Glutamatergic neuron (in vitro differentiated cells): ENCODE results near the gene PARVB. TPM values are rescaled to one million over a fixed set of nuclear protein-coding genes. Genes with fewer than 3 reads are reported as not detected.

Source experiments
- DNase-seq: peaks from one replicate; pipeline ENCODE4 v3.0.0; 2022
- H3K27ac Mint-ChIP-seq: one replicate; pipeline ENCODE4 v1.8.0; 2020; ENCODE audit warnings: mild to moderate bottlenecking, mixed read lengths, inconsistent platforms; ENCODE audit not compliant: unreplicated experiment
- H3K27me3 Mint-ChIP-seq: one replicate; pipeline ENCODE4 v1.8.0; 2020; ENCODE audit warnings: mild to moderate bottlenecking, moderate library complexity, mixed read lengths, inconsistent platforms; ENCODE audit not compliant: unreplicated experiment
- H3K36me3 Mint-ChIP-seq: one replicate; pipeline ENCODE4 v1.8.0; 2020; ENCODE audit warnings: mild to moderate bottlenecking, mixed read lengths, inconsistent platforms; ENCODE audit not compliant: unreplicated experiment
- H3K4me1 Mint-ChIP-seq: one replicate; pipeline ENCODE4 v1.8.0; 2020; ENCODE audit warnings: mild to moderate bottlenecking, low read depth, mixed read lengths, inconsistent platforms; ENCODE audit not compliant: unreplicated experiment
- H3K4me3 Mint-ChIP-seq: one replicate; pipeline ENCODE4 v1.8.0; 2020; ENCODE audit warnings: mild to moderate bottlenecking, mixed read lengths, inconsistent platforms; ENCODE audit not compliant: unreplicated experiment
- H3K9me3 Mint-ChIP-seq: one replicate; pipeline ENCODE4 v1.8.0; 2020; ENCODE audit warnings: mild to moderate bottlenecking, moderate library complexity, mixed read lengths, inconsistent platforms; ENCODE audit not compliant: unreplicated experiment
- CTCF ChIP-seq: fragments of 200-600 bp; sonication (generic); IDR thresholded peaks from one replicate; pipeline ENCODE4 v1.5.0; 2021; ENCODE audit not compliant: partially characterized antibody, unreplicated experiment
- total RNA-seq: library from RNA; stranded (reverse); fragmentation: NEBNext Ultra II Directional; extraction: Animal tissue kit (Norgen Biotek cat#: 25700); gene quantifications from one replicate; pipeline ENCODE4 v1.2.1, GENCODE V29; 2021; ENCODE audit not compliant: unreplicated experiment

PARVB gene
- total RNA-seq, 1 donor from 2014 or later: 7.7 TPM

GRCh38 chr22:44196731-44197131 lies 172.6 kb downstream of the PARVB start:
- H3K4me1 Mint-ChIP-seq: peaks cover 2% of the 10 kb centered on the region
- H3K27me3 Mint-ChIP-seq: no peaks in the 10 kb centered on the region
- H3K36me3 Mint-ChIP-seq: no peaks in the 10 kb centered on the region
- no peak for TF ChIP-seq CTCF
- no peak for DNase-seq
- peaks cover 6% of the 10 kb centered on the region for H3K9me3 Mint-ChIP-seq
- H3K4me3 Mint-ChIP-seq: no peak overlapping the region
- H3K27ac Mint-ChIP-seq: no peak overlapping the region

- Mint-ChIP-seq H3K36me3 (no peaks in the 10 kb centered on the region), H3K4me1 (peaks cover 2% of the 10 kb centered on the region), H3K4me3 (no peak overlapping the region), H3K27ac (no peak overlapping the region), H3K27me3 (no peaks in the 10 kb centered on the region), H3K9me3 (peaks cover 6% of the 10 kb centered on the region)
- no peak for TF ChIP-seq CTCF
- DNase-seq: no peak
Observed at GRCh38 chr22:44197271-44197670, 173.2 kb downstream of the PARVB start.

GRCh38 chr22:44199164-44199563 lies 175.1 kb downstream of the PARVB start:
- Mint-ChIP-seq H3K27me3 (peaks cover 2% of the 10 kb centered on the region), H3K36me3 (no peaks in the 10 kb centered on the region), H3K27ac (no peak overlapping the region), H3K4me1 (peaks cover 8% of the 10 kb centered on the region), H3K4me3 (no peak overlapping the region), H3K9me3 (peaks cover 13% of the 10 kb centered on the region)
- DNase-seq: no peak
- no peak for TF ChIP-seq CTCF

- DNase-seq: no peak
- H3K4me1 Mint-ChIP-seq: peaks cover 8% of the 10 kb centered on the region
- no peak overlapping the region for H3K27ac Mint-ChIP-seq
- H3K27me3 Mint-ChIP-seq: peaks cover 2% of the 10 kb centered on the region
- no peak for TF ChIP-seq CTCF
- H3K4me3 Mint-ChIP-seq: no peak overlapping the region
- peaks cover 10% of the 10 kb centered on the region for H3K9me3 Mint-ChIP-seq
- no peaks in the 10 kb centered on the region for H3K36me3 Mint-ChIP-seq
Observed at GRCh38 chr22:44199866-44200265, 175.8 kb downstream of the PARVB start.

- no peak for TF ChIP-seq CTCF
- DNase-seq: no peak
- H3K27me3 Mint-ChIP-seq: peaks cover 3% of the 10 kb centered on the region
- H3K27ac Mint-ChIP-seq: no peak overlapping the region
- no peaks in the 10 kb centered on the region for H3K36me3 Mint-ChIP-seq
- peaks cover 12% of the 10 kb centered on the region for H3K9me3 Mint-ChIP-seq
- H3K4me1 Mint-ChIP-seq: peaks cover 8% of the 10 kb centered on the region
- no peak overlapping the region for H3K4me3 Mint-ChIP-seq
Observed at GRCh38 chr22:44200451-44200850, 176.3 kb downstream of the PARVB start.
